HUDEP-2 (cell line): Measurements from ENCODE around the gene C19orf85.
"Not testable (repeated sequence)": the region's sequence is repeated elsewhere in the genome, so short reads cannot be mapped to it uniquely, and the experiment has no call there.

Experiments used
- DNase-seq, 76 experiments: peaks; one replicate each; lab custom pipeline; 2025; ENCODE audit not compliant: unreplicated experiment in 76 of 76; lab: John Stamatoyannopoulos, UW

The C19orf85 gene

DNA sequence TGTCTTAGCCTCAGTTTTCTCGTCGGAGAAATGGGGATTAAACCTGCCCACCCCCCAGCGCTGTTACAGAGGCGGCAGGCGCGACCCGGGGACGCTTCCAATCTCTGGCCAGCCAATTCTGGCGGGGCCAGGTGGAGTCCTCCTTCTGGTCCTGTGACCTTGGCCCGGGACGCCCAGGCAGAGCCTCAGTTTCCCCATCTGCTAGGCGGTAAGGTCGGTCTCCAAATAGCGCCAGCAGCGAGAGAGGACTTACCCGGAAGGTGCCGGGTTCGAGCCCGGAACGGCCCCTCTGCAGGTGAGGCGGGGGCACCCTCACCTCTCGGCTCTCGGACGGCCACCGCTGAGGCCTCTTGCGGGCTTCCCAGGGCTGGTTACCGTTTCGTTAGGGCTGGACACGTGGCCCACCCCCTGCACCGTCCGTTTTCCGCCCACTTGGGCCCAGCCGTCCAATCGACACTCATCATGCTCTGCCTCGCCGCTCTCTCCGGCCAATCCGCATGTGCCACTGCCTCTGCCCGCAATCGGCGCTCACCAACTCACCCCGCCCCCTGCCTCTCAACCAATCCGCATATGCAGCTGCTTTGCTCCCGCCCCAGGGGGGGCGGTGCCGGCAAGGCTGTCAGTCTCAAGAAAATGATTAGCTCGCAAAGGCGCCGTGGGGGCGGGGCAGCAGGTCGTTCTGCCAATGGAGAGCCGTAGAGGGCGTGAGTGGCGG, 3.1 kb downstream of the C19orf85 start, which contains the start of gene ISOC2:
Gene ISOC2, minus strand, starts transcription at position 384 of the 715 bp plus-strand sequence. CDS start 5,156 bp downstream, outside the sequence.
- peak in 75 of 76 experiments; percentile 98 to 100 (median 100) for DNase-seq

DNA sequence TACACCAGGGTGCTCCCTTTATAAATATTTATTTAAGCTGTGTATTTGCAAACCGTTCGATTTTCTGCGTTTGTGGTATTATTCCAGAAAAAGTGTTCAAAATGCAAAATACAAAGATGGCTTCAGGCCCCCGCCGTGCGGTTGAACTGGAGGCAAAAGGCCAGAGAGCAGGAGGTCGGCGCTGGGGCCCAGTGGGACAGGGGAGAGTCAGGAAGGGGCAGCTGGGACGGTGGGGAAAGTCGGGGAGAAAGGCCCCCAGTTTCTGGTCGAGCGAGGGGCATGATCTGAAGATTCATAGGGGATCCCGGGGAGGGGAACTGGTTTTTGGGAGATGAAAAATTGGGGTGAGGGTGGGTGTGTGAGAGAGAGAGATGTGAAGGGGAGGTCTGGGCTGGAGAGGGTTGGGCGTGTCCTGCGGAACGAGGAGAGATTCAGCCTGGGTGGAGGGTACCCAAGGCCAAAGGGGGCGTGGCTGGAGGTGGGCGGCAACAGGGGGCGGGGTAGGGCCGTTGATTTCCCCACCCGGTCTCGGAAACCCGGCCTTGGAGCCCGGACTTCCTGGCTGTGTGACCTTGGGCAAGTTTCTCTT, 3.8 kb downstream of the C19orf85 start:
- DNase-seq: peak in 74 of 76 experiments; percentile 53 to 97 (median 90)

GRCh38 chr19:55459950-55460657, 4.4 kb downstream of the C19orf85 start:
- DNase-seq: peak in 13 of 76 experiments; percentile 17 to 45 (median 33)

DNA sequence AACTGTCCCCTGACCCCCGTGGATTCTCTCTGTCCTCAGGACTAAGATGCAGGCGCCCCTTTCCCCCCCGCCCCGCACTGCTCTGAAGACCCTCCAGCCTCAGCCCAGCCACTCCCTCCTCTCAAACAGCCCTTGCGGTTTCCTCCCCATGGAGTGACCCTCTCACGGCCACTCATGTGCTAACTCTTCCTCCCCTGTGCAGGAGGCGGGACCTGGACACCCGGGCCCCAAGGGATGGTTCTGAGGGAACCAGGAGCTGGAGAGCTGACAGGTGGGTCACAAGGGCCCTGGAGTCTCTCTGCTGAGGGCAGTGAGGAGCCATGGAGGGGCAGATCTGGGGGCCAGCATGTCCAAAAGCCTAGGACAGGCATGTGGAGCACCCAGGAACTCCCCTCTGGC, 5.0 kb downstream of the C19orf85 start:
- no peak for DNase-seq

- no peak for DNase-seq
These were observed 6.7 kb downstream of the C19orf85 start for GRCh38 chr19:55457683-55458457.

- DNase-seq: no peak
These were observed 8.2 kb downstream of the C19orf85 start for GRCh38 chr19:55456347-55456746.

DNA sequence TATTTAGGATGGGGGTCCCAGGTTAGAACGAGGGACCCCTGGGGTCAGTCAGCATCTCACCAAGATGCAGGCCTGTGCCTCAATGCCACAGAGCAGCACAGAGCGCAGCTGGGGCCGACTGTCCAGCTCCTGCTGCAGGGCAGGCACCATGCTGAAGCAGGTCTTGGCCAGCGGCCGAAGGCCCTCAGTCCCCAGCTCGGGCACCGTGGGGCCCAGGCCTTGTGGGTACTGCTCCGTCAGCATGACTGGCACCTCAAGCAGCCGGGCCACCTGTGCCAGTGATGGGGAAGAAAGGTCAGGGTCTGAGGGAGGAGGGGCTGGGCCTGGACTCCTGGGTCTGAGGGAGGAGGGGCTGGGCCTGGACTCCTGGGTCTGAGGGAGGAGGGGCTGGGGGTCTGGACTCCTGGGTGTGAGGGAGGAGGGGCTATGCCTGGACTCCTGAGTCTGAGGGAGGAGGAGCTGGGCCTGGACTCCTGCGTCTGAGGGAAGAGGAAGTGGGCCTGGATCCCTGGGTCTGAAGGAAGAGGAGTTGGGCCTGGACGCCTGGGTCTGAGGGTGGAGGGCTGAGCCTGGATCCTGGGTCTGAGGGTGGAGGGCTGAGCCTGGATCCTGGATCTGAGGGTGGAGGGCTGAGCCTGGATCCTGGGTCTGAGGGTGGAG, 8.8 kb downstream of the C19orf85 start:
- DNase-seq: no peak

DNA sequence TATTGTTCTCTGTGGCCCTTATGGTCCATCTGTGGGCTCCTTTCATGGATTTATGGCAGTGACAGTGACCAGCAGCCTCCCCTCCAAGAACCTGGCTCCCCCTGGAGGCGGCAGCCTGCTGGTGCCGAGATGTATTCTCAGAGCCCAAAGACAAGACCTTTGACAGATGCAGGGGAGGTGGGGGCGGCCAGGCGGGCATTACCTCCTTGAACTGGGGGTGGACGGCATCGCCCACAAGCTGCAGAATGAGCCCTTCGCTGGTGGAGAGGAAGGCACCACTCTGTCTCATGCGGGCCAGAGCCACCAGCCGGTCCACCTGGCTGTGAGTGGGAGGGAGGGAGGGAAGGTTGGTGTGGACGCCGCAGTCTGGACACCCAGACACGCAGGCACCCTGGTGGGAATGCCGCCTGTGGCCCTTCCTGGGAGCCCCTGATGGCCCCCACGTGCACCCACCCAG, 9.7 kb downstream of the C19orf85 start:
- DNase-seq: peak in 57 of 76 experiments; percentile 13 to 76 (median 50)

- DNase-seq: peak in 16 of 76 experiments; percentile 14 to 63 (median 31)
These were observed 10.9 kb downstream of the C19orf85 start for GRCh38 chr19:55453511-55454260.

GRCh38 chr19:55452749-55453346, 11.7 kb downstream of the C19orf85 start:
- DNase-seq: peak in 71 of 76 experiments; percentile 48 to 94 (median 81)

DNA sequence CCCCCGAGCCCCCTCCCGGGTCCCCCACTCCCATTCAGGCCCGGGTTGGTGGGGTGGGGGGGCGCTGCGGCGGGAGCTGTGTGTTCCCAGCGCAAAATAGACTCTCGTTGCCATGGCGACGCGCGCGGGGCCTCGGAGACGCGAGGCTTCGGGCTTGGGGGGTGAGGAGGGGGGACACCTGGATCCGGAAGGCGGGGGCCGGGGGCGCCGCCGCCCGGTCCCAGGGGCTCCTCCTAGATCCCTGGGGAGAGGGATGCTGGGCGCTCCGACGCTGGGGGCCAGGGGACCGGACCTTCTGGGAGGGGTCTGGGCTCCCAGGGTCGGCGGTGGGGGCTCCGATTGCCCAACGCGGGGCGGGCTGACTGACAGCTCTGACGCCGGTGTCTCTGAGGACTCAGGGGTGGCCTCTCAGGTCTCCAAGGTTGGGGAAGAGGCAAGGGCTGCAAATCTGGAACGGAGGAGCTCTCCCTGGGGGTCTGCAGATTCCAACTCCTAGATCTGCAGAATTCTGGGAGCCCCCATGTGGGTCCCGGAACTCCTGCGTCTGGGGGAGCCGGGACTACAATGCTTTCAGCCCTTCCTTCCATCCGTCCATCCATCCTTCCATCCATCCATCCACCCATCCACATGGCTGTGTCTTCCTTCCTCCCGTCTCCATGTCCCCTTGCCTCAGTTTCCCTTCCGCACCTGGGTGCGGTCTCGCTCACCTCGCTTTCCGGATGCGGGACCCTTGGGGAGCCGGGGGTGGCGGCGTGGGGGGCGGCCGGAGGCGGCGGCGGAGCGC, 12.4 kb downstream of the C19orf85 start:
- peak in 1 of 76 experiments; percentile 26 for DNase-seq

GRCh38 chr19:55451163-55451964, 13.2 kb downstream of the C19orf85 start:
- peak in 1 of 76 experiments; percentile 19 for DNase-seq

GRCh38 chr19:55449469-55449868, 15.1 kb downstream of the C19orf85 start:
- no peak for DNase-seq

DNA sequence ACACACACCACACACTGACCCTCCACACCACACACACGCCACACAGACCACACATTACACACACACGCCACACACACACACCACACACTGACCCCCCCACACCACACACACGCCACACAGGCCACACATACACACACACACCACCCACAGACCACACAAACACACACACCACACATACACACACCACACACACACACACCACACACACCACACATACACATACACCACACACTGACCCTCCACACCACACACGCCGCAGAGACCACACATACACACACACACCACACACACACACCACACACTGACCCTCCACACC, 16.4 kb downstream of the C19orf85 start:
- DNase-seq: not testable (repeated sequence)

- peak in 64 of 76 experiments; percentile 22 to 83 (median 62) for DNase-seq
These were observed 17.0 kb downstream of the C19orf85 start for GRCh38 chr19:55447421-55448174.

DNA sequence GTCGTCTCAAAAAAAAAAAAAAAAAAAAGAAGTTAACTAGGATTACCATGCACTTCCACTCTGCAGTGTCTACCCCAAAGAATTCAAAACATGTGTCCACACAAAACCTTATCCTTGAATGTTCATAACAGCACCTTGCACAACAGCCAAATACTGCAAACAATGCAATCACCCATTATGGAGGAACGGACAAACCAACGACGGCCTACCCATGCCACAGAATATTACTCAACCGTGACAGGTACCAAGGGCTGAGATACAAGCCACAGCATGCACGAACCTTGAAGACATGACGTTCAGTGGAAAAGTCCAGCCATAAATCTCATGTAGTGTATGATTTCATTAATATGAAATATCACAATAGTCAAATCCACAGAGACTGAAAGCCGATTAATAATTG, 18.5 kb downstream of the C19orf85 start:
- DNase-seq: no peak

DNA sequence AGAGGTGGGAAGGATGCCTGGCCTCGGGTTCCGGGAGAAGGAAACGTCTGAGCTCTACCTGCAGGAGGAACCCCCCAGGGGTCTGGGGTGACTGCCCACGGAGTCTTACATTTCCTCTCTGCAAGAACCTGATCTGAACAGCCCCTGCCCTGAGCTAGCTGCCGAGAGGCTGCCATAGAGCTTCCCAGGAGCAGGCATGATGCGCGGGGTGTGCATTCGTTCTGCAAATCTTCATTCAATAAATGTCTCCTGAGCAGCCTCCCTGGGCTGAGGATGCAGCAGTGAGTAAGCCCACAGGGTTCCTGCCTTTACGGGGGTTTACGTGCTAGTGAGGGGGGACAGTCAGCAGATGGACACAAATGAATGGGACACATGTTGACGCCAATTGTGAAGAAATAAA, 19.9 kb downstream of the C19orf85 start:
- no peak for DNase-seq
